ENCODE measurements around the gene LSAMP.

GRCh38 chr3:115912372-115912771 lies 532.9 kb downstream of the LSAMP start:
- TF ChIP-seq CTCF (IDR thresholded peaks at IDR 0.05) (no peak), POLR2A (IDR thresholded peaks at IDR 0.05) (no peak), EP300 (IDR thresholded peaks at IDR 0.05) (no peak), POLR2AphosphoS5 (IDR thresholded peaks at IDR 0.05) (no peak)
